ELF-1 (cell line): Measurements from ENCODE around the gene PITX2.
"Not testable (repeated sequence)": the region's sequence is repeated elsewhere in the genome, so short reads cannot be mapped to it uniquely, and the experiment has no call there.

ENCODE experiments used
- DNase-seq: peaks from one replicate; pipeline ENCODE4 v3.0.0-alpha.2; 2016; ENCODE audit warnings: low read depth, low spot score

PITX2 gene

DNA sequence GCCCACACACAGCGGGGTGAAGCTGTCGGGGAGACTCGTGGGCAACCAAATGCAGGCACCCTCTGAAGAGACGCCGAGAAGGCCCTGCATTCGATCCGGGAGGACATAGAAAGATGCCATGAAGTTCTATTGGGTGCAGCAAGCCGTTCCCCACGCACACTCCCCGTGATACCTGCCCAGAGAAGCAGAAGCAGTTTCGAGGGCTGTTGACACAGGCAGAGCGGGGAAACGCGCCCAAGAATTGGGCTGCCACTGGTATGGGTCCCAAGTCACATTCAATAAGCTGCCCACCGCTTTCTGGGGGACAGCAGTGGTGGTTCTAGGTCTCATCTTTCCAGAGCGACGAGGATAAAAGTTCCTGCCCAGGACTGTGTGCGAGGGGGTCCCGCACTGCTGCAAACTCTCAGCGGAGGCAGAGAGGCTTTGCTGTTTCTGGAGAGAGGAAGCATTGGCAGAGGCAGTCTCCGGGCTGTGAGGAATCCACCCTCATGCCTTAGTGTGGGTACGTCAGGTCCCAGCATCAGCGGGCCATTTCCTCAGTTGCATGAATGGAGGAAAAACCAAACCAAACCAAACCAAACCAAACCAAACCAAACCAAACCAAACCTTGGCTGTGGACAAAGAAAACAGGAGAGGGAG lies 10.1 kb downstream of the PITX2 start:
- peak; percentile 66 for DNase-seq

DNA sequence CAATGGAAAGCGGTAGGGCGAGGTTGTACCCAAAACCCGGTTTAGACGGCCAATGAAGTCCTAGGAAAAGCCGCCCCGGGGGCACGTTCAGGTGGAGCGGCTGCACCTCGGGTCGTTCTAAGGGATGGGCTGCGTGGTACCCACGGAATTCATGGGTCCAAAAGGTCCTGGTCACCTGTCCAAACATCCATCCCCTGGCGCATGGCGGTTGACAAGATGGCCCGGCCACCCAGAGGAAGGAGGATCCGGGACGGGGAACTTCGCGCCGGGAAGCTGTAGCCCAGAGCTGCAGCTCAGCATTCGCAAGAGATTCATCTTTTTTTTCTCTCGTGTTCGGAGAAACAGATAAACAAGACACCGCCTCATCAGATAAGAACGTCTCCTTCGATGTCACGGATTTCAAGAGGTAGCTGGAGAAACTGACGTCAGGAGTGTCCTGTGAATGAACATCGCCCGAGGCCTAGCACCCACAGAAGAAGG lies 10.9 kb downstream of the PITX2 start:
- no peak for DNase-seq

DNA sequence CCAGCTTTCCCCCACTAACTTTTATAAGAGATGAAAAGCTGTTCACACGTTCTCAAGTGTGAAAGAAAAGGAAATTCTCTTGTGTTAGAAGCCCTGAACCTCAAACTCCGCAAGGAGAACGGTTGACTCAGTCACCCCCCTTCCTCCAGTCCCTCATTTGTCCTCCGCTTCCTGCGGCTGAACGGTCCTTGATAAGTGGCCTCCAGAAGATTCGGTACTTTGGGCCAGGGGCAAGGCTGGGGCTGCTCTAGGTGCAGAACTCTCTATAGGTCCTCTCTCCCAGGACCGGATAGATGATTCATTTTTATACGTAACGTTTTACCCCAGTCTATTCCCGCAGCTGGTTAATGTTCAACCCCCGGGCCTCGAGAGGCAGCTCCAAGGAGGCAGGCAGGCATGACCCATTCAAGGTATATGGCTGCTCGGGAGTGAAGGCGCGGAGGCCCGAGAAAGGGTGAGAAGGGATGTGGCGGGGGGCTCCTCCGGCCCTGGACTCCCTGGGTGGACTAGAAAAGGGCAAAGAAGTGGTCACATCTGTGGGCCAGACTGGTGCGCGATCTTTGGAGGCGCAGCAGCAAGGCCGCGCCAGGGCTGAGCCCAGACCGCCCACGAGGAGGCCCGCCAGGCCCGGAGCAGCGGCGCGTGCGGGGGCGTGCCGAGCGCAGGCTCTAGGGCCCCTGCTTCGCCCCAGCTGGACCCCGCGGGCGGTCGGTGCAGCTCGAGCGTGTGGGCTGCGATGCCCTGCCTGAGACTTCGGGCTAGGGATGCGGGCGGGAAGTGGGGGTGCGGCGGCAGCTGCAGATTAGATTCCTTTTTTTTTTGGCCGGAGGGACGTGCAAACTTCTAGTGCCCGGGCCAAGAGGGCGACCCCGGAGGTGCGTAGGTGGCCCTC lies 11.7 kb downstream of the PITX2 start:
- peak; percentile 59 for DNase-seq

DNA sequence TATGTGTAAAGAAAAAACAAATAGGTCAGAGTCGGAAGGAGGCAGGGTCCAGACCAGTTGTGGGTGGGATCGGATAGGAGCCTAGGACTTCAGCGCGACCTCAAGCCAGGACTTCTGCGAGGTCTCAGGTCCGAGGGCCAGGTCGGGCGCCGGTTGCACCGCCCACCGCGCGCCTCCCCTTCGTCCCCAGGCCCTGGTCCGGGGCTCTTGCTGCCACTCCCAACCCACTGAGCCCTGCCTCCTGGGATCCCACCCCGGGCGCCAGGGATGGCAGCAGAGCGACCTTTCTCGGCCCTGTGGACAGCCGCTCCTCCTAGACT lies 12.3 kb downstream of the PITX2 start:
- DNase-seq = peak; percentile 68

DNA sequence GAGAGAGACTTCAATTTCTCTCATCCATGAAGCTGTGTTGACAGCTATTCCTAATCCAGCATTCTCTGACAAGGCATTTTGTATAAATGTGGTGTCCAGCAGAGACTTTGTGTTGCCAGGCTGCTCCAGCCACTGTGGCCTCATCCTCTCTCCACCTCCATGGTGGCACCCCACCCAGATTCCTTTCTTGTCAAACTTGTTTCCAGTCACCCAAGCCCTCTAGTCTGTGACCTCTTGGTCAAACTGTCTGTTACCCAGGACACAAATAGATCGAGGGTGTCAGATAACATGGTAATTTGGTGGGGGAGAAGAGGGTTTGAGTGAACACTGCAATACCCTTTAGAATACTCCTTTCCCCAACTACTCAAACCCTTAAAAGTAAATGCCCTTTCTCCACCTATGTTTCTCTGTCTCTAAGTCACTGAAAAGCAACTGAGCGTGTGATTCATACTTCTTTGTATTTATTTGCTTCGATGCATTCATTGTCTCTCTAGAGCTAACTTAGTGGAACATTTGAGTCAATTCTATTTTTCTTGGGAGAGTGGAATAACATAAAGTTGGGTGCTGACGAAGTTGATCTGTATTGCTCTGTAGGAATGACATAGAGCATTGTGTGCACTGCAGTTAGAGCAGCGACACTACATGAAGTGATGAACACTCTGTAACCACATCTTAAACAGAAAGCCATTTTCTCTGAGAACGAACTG lies 13.7 kb downstream of the PITX2 start:
- DNase-seq = peak; percentile 67

DNA sequence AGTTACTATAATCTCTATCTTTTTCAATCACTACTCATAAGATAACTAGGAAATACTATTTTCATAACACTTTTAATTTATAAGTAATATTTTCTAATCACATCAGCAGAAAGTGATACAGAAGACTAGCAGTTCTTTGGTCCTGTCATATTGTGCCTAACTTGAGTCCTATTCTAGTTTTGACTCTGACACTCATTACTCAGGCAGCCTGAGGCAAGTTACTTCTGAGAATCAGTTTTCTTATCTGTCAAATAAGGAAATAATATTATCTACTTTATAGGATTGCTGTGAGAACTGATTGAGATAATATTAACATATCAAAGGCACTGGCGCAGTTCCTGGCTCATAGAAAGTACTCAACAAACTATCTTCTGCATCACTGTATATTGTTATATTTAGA lies 17.8 kb downstream of the PITX2 start:
- DNase-seq = no peak

DNA sequence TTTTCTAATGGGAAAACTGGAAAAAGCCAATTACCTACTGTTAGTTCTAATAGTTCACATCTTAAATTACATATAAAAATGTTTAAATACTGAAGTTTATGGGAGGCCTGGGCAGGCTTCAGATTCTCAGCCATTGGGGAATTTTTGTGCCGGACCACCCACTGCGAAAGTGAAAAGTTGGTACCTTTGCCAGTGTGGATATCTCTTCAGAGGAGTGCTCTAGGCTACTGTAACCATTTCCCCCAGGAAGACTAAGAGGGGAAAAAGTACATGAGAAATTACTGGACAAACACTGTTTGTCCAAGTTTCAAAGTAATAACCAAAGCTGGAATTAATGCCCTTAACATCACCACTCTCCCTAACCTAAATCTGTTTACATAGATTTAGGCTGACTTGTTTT lies 20.8 kb downstream of the PITX2 start:
- DNase-seq = no peak

DNA sequence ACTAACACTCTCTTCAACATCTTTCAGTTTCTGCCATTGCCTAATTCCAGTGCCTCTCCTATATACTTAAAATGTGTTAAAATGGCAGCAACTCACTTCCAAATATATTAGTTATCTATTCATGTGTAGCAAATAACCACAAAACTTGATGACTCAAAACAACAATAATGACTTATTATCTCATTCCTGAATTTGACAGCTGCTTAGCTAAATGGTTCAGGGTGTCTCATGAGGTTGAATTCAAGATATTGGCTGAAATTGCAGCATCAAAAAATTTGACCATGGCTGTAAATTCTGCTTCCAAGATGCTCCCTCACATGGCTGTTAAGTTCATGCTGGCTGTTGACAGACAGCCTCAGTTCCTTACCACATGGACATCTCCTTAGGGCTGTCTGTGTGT lies 25.3 kb downstream of the PITX2 start:
- no peak for DNase-seq

DNA sequence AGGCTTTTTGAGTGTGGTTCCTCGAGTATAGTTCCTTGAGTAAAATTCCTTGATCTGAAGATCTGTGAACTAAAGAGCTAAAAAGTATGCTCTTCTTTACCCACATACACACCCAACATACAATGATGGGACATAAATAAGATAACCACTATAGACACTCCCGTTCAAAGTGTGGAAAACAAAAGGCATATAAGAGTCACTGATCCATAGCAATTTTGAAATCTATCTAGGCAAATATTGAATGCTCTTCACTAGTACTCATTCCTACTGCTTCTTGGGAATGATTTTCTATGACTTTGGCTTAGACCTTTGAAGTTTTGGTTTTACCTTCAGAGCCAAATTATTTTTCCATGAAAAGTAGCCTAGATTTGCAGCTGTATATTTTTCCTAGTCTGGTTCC lies 26.4 kb downstream of the PITX2 start:
- no peak for DNase-seq

DNA sequence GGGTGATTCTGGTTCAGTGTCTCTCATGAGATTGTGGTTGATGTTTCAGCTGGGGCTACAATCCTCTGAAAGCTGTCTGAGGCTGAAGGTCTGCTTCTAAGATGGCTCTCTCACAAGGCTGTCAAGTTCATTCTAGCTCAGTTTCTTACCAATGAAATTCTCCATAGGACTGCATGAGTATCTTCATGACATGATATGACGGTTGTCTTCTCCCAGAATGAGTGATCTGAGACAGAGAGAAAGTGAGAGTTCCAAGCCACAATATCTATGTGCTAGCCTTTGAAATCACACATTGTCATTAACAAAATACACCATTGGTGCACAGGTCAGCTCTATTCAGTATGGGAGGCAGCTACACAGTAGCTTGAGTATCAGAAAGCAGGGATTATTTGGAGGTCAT lies 27.3 kb downstream of the PITX2 start:
- DNase-seq = no peak

DNA sequence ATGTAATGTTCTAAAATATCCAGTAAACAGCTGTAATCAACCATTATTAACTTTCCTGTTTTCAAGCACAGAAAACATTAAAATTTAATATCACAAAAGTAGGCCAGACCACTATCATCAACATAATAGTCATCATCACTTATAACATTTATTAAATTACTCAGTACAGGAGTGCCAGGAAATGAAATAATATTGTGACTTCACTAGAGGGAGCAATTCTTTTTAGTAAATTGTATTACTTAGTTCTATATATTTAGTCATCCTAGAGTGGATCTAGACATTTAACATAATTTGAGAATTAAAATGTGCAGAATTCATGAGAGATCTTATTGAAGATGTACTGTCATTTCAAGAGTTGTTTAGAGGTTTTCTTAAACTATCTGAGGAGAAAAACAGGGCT lies 33.6 kb downstream of the PITX2 start:
- no peak for DNase-seq

DNA sequence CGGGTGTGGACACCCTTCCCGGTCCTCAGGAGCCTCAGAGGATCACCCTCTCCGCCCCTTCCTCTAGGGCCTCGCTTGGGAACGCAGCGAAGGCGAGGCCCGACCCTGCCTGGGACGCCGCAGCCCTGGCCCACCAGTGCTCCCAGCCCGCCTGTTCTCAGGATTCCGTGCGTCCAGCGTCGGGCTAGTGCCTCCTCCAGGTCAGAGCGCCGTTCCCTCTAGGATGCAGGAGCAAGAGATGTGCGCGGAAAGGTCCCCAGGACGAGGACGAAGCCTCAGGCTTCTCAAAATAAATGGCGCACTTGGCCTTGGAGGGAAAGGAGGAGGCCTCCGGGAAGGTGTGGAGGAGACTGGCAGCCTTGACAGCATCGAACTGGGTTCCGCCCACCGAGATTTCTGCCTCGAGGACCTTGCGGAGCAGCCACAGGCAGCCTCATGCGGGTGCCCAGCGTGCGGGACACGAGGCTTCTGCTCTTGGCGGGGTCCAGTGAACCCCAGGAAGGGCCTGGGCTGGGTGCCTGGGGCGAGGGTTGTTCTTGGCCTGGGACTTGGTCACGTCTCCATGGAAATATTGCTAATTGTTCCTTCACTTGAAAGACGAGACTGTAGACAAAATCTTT lies 35.1 kb downstream of the PITX2 start:
- DNase-seq = peak; percentile 8

DNA sequence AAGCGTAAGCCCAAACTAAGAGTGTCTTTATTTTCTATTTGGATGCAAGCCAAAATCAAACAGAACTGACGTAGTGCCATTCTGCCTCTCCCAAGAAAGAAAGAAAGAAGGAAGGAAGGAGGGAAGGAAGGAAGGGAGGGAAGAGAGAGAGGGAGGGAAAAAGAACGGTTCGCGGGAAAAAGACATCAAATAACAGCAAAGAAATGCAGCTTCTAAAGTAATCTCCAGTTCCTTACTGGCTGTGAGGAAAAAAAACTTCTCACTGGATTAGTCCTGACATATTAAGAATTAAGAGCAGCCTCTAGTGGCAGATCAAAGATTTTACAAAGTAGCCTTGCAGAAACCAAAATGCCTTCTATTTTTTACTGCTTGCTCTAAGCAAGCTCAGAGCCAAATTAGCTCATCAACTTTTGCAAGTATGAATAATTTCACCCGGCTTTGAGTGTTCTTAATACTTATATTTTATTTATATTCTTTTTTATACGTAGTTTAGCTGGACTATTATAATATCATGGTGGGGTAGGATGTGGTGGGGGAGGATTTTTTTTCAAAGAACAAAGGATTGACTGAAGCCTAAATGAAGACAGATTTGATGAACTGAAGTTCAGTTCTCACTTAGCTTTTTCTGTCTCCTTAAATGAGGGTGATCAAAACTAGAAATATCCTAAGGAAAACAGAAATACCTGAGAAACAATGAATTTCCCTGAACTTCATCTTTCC lies 36.6 kb downstream of the PITX2 start:
- no peak for DNase-seq

DNA sequence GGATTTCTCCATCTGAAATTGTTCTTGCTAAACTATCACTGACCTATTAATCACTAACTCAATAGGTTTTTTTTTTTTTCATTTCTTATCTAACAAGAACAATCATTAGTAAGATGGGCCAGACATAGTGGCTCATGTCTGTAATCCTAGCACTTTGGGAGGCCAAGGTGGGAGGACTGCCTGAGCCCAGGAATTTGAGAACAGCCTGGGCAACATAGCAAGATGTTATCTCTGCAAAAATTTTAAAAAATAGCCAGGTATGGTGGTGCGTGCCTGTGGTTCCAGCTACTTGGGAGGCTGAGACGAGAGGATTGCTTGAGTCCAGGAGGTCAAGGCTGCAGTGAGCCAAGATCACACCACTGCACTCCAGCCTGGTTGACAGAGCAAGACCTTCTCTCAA lies 46.2 kb downstream of the PITX2 start:
- DNase-seq = not testable (repeated sequence)
